ENCODE results near the gene SH3BP5. TPM values are rescaled to one million over a fixed set of nuclear protein-coding genes. Genes with fewer than 3 reads are reported as not detected.
"Not testable (repeated sequence)": the region's sequence is repeated elsewhere in the genome, so short reads cannot be mapped to it uniquely, and the experiment has no call there.

SH3BP5 gene
- total RNA-seq, 1 experiment from 2014 or later: 8.0 TPM

GRCh38 chr3:15356176-15356575 is 23.8 kb upstream of the SH3BP5 start:
- H3K27me3 ChIP-seq (ENCODE audit: control insufficient read depth, insufficient read depth, low read length): no peaks in the 10 kb centered on the region
- no peaks in the 10 kb centered on the region for H3K36me3 ChIP-seq (replicated peaks; ENCODE audit: control insufficient read depth, insufficient read depth, low read length)
- no peak for DNase-seq
- H3K4me3 ChIP-seq (ENCODE audit: insufficient read depth, low read depth, low read length): no peak overlapping the region

GRCh38 chr3:15355086-15355485 is 22.7 kb upstream of the SH3BP5 start:
- no peaks in the 10 kb centered on the region for H3K27me3 ChIP-seq (ENCODE audit: control insufficient read depth, insufficient read depth, low read length)
- H3K36me3 ChIP-seq (replicated peaks; ENCODE audit: control insufficient read depth, insufficient read depth, low read length): no peaks in the 10 kb centered on the region
- no peak for DNase-seq
- no peak overlapping the region for H3K4me3 ChIP-seq (ENCODE audit: insufficient read depth, low read depth, low read length)

GRCh38 chr3:15354485-15354884 is 22.1 kb upstream of the SH3BP5 start:
- no peaks in the 10 kb centered on the region for H3K27me3 ChIP-seq (ENCODE audit: control insufficient read depth, insufficient read depth, low read length)
- DNase-seq: no peak
- no peaks in the 10 kb centered on the region for H3K36me3 ChIP-seq (replicated peaks; ENCODE audit: control insufficient read depth, insufficient read depth, low read length)
- H3K4me3 ChIP-seq (ENCODE audit: insufficient read depth, low read depth, low read length): no peak overlapping the region

GRCh38 chr3:15350141-15350540 is 17.8 kb upstream of the SH3BP5 start:
- DNase-seq: no peak
- H3K27me3 ChIP-seq (ENCODE audit: control insufficient read depth, insufficient read depth, low read length): no peaks in the 10 kb centered on the region
- H3K4me3 ChIP-seq (ENCODE audit: insufficient read depth, low read depth, low read length): no peak overlapping the region
- no peaks in the 10 kb centered on the region for H3K36me3 ChIP-seq (replicated peaks; ENCODE audit: control insufficient read depth, insufficient read depth, low read length)

- not testable (repeated sequence) for DNase-seq; H3K36me3 ChIP-seq (replicated peaks; ENCODE audit: control insufficient read depth, insufficient read depth, low read length)
Observed at GRCh38 chr3:15349438-15349837, 17.1 kb upstream of the SH3BP5 start.

GRCh38 chr3:15348246-15348645 is 15.9 kb upstream of the SH3BP5 start:
- Histone ChIP-seq H3K27me3 (ENCODE audit: control insufficient read depth, insufficient read depth, low read length) (no peaks in the 10 kb centered on the region), H3K4me3 (ENCODE audit: insufficient read depth, low read depth, low read length) (no peak overlapping the region), H3K36me3 (replicated peaks; ENCODE audit: control insufficient read depth, insufficient read depth, low read length) (no peaks in the 10 kb centered on the region)
- no peak for DNase-seq

More at GRCh38 chr3:15349438-15349837, 17.1 kb upstream of the SH3BP5 start:
- not testable (repeated sequence) for H3K4me3 ChIP-seq (ENCODE audit: insufficient read depth, low read depth, low read length); H3K27me3 ChIP-seq (ENCODE audit: control insufficient read depth, insufficient read depth, low read length)

GRCh38 chr3:15347737-15348110 is 15.3 kb upstream of the SH3BP5 start:
- Histone ChIP-seq H3K36me3 (replicated peaks; ENCODE audit: control insufficient read depth, insufficient read depth, low read length) (no peaks in the 10 kb centered on the region), H3K4me3 (ENCODE audit: insufficient read depth, low read depth, low read length) (no peak overlapping the region), H3K27me3 (ENCODE audit: control insufficient read depth, insufficient read depth, low read length) (no peaks in the 10 kb centered on the region)
- no peak for DNase-seq

- H3K27me3 ChIP-seq (ENCODE audit: control insufficient read depth, insufficient read depth, low read length): no peaks in the 10 kb centered on the region
- H3K4me3 ChIP-seq (ENCODE audit: insufficient read depth, low read depth, low read length): no peak overlapping the region
- no peak for DNase-seq
- no peaks in the 10 kb centered on the region for H3K36me3 ChIP-seq (replicated peaks; ENCODE audit: control insufficient read depth, insufficient read depth, low read length)
Observed at GRCh38 chr3:15347063-15347736, 14.8 kb upstream of the SH3BP5 start.

- no peak for DNase-seq
- Histone ChIP-seq H3K36me3 (replicated peaks; ENCODE audit: control insufficient read depth, insufficient read depth, low read length) (no peaks in the 10 kb centered on the region), H3K27me3 (ENCODE audit: control insufficient read depth, insufficient read depth, low read length) (no peaks in the 10 kb centered on the region), H3K4me3 (ENCODE audit: insufficient read depth, low read depth, low read length) (no peak overlapping the region)
Observed at GRCh38 chr3:15346516-15346915, 14.1 kb upstream of the SH3BP5 start.

- Histone ChIP-seq H3K27me3 (ENCODE audit: control insufficient read depth, insufficient read depth, low read length) (no peaks in the 10 kb centered on the region), H3K4me3 (ENCODE audit: insufficient read depth, low read depth, low read length) (no peak overlapping the region), H3K36me3 (replicated peaks; ENCODE audit: control insufficient read depth, insufficient read depth, low read length) (no peaks in the 10 kb centered on the region)
- no peak for DNase-seq
Observed at GRCh38 chr3:15345608-15346137, 13.3 kb upstream of the SH3BP5 start.

- Histone ChIP-seq H3K4me3 (ENCODE audit: insufficient read depth, low read depth, low read length) (no peak overlapping the region), H3K27me3 (ENCODE audit: control insufficient read depth, insufficient read depth, low read length) (no peaks in the 10 kb centered on the region), H3K36me3 (replicated peaks; ENCODE audit: control insufficient read depth, insufficient read depth, low read length) (no peaks in the 10 kb centered on the region)
- no peak for DNase-seq
Observed at GRCh38 chr3:15345066-15345607, 12.8 kb upstream of the SH3BP5 start.

GRCh38 chr3:15342945-15343344 is 10.6 kb upstream of the SH3BP5 start:
- DNase-seq: no peak

GRCh38 chr3:15342246-15342645 is 9.9 kb upstream of the SH3BP5 start:
- Histone ChIP-seq H3K27me3 (ENCODE audit: control insufficient read depth, insufficient read depth, low read length) (no peaks in the 10 kb centered on the region), H3K36me3 (replicated peaks; ENCODE audit: control insufficient read depth, insufficient read depth, low read length) (no peaks in the 10 kb centered on the region), H3K4me3 (ENCODE audit: insufficient read depth, low read depth, low read length) (no peak overlapping the region)
- no peak for DNase-seq

More at GRCh38 chr3:15342945-15343344, 10.6 kb upstream of the SH3BP5 start:
- Histone ChIP-seq H3K27me3 (ENCODE audit: control insufficient read depth, insufficient read depth, low read length) (no peaks in the 10 kb centered on the region), H3K4me3 (ENCODE audit: insufficient read depth, low read depth, low read length) (no peak overlapping the region), H3K36me3 (replicated peaks; ENCODE audit: control insufficient read depth, insufficient read depth, low read length) (no peaks in the 10 kb centered on the region)

GRCh38 chr3:15341030-15341726 is 8.8 kb upstream of the SH3BP5 start:
- H3K4me3 ChIP-seq (ENCODE audit: insufficient read depth, low read depth, low read length): no peak overlapping the region
- H3K27me3 ChIP-seq (ENCODE audit: control insufficient read depth, insufficient read depth, low read length): no peaks in the 10 kb centered on the region
- DNase-seq: no peak

GRCh38 chr3:15339786-15340215 is 7.4 kb upstream of the SH3BP5 start:
- no peak for DNase-seq
- H3K4me3 ChIP-seq (ENCODE audit: insufficient read depth, low read depth, low read length): no peak overlapping the region
- no peaks in the 10 kb centered on the region for H3K36me3 ChIP-seq (replicated peaks; ENCODE audit: control insufficient read depth, insufficient read depth, low read length)
- no peaks in the 10 kb centered on the region for H3K27me3 ChIP-seq (ENCODE audit: control insufficient read depth, insufficient read depth, low read length)

More at GRCh38 chr3:15341030-15341726, 8.8 kb upstream of the SH3BP5 start:
- H3K36me3 ChIP-seq (replicated peaks; ENCODE audit: control insufficient read depth, insufficient read depth, low read length): no peaks in the 10 kb centered on the region

All from H7 (cell line).